GM23338 (cell line): ENCODE measurements around the gene PNPLA2. TPM values are rescaled to one million over a fixed set of nuclear protein-coding genes. Genes with fewer than 3 reads are reported as not detected.

Experiments used
- ATAC-seq: fragments of 200-7000 bp; cut with Tn5 transposase; 3 replicates; pipeline ENCODE4 v1.9.1; 2020
- DNase-seq: peaks from one replicate; pipeline ENCODE4 v3.0.0-alpha.2; 2015; ENCODE audit warnings: low spot score
- H2AFZ ChIP-seq: fragments of 200-600 bp; sonication (generic); 2 replicates; pipeline ENCODE4 v1.8.0; 2016; ENCODE audit warnings: antibody characterized with exemption, mild to moderate bottlenecking, moderate library complexity
- H3F3A ChIP-seq: fragments of 200-600 bp; sonication (generic); replicated peaks from 2 replicates; pipeline ENCODE4 v1.8.0; 2017; ENCODE audit warnings: antibody characterized with exemption, mixed run types, low read depth
- H3K27ac ChIP-seq: fragments of 200-600 bp; sonication (generic); 2 replicates; pipeline ENCODE4 v1.6.1; 2016; ENCODE audit warnings: low read depth
- H3K27me3 ChIP-seq: fragments of 200-600 bp; sonication (generic); 2 replicates; pipeline ENCODE4 v1.8.0; 2016; ENCODE audit warnings: mild to moderate bottlenecking, mixed run types, moderate library complexity; ENCODE audit not compliant: insufficient read depth
- H3K36me3 ChIP-seq: fragments of 200-600 bp; sonication (generic); 2 replicates; pipeline ENCODE4 v1.8.0; 2016; ENCODE audit warnings: mild to moderate bottlenecking; ENCODE audit not compliant: insufficient read depth
- H3K4me1 ChIP-seq: fragments of 200-600 bp; sonication (generic); 2 replicates; pipeline ENCODE4 v1.8.0; 2016; ENCODE audit warnings: mild to moderate bottlenecking, moderate library complexity; ENCODE audit not compliant: insufficient read depth
- H3K4me2 ChIP-seq: fragments of 200-600 bp; sonication (generic); 2 replicates; pipeline ENCODE4 v1.7.1; 2017; ENCODE audit warnings: mixed run types
- H3K4me3 ChIP-seq: fragments of 200-600 bp; sonication (generic); 2 replicates; pipeline ENCODE4 v1.6.1; 2016; ENCODE audit warnings: mixed run types
- H3K79me2 ChIP-seq: fragments of 200-600 bp; sonication (generic); replicated peaks from 2 replicates; pipeline ENCODE4 v1.8.0; 2017; ENCODE audit warnings: mild to moderate bottlenecking; ENCODE audit not compliant: insufficient read depth
- H3K9me2 ChIP-seq: fragments of 200-600 bp; sonication (generic); 2 replicates; pipeline ENCODE4 v1.8.0; 2017; ENCODE audit not compliant: insufficient read depth
- H4K20me1 ChIP-seq: fragments of 200-600 bp; sonication (generic); replicated peaks from 2 replicates; pipeline ENCODE4 v1.8.0; 2017; ENCODE audit warnings: mild to moderate bottlenecking; ENCODE audit not compliant: insufficient read depth
- H3K27ac Mint-ChIP-seq: 2 replicates; pipeline ENCODE4 v1.8.0; 2020; ENCODE audit warnings: inconsistent platforms, mild to moderate bottlenecking, moderate library complexity, mixed read lengths
- H3K27me3 Mint-ChIP-seq: 3 replicates; pipeline ENCODE4 v1.8.0; 2022; ENCODE audit warnings: low read depth, mild to moderate bottlenecking, moderate library complexity, mixed read lengths, inconsistent platforms; ENCODE audit not compliant: insufficient read depth, poor library complexity
- H3K36me3 Mint-ChIP-seq: 3 replicates; pipeline ENCODE4 v1.8.0; 2021; ENCODE audit warnings: low read depth, mild to moderate bottlenecking, inconsistent platforms, moderate library complexity, mixed read lengths
- H3K4me1 Mint-ChIP-seq: 3 replicates; pipeline ENCODE4 v1.8.0; 2020; ENCODE audit warnings: mild to moderate bottlenecking, inconsistent platforms, mixed read lengths
- H3K4me3 Mint-ChIP-seq: 3 replicates; pipeline ENCODE4 v1.8.0; 2021; ENCODE audit warnings: moderate library complexity, mild to moderate bottlenecking, inconsistent platforms, mixed read lengths
- H3K9me3 Mint-ChIP-seq: 3 replicates; pipeline ENCODE4 v1.8.0; 2020; ENCODE audit warnings: moderate library complexity, mild to moderate bottlenecking, inconsistent platforms, mixed read lengths
- CTCF ChIP-seq, 2 experiments: fragments of 200-600 bp in 1 of 2; sonication (generic) in 1 of 2; conservative IDR thresholded peaks; 2 replicates each; pipeline versions ENCODE4 v1.5.1 to v1.6.1; 2016 to 2017; ENCODE audit warnings: antibody characterized with exemption in 2 of 2, low read depth in 2 of 2, mild to moderate bottlenecking in 2 of 2, moderate library complexity in 1 of 2
- EZH2 ChIP-seq: fragments of 200-600 bp; sonication (generic); IDR thresholded peaks from one replicate; pipeline ENCODE4 v1.8.0; 2017; ENCODE audit warnings: antibody characterized with exemption, mild to moderate bottlenecking, low read depth; ENCODE audit not compliant: unreplicated experiment
- EZH2phosphoT487 ChIP-seq: fragments of 200-600 bp; sonication (generic); IDR thresholded peaks from one replicate; pipeline ENCODE4 v1.8.1; 2018; ENCODE audit warnings: antibody characterized with exemption; ENCODE audit not compliant: unreplicated experiment
- POLR2AphosphoS5 ChIP-seq: IDR thresholded peaks from 2 replicates; pipeline ENCODE4 v1.6.1; 2016; ENCODE audit warnings: antibody characterized with exemption, low read depth
- STAT1 ChIP-seq: IDR thresholded peaks from one replicate; pipeline ENCODE4 v1.6.1; 2016; ENCODE audit warnings: antibody characterized with exemption; ENCODE audit not compliant: unreplicated experiment
- ZNF114 ChIP-seq: fragments of 250-450 bp; sonication (Bioruptor Pico); IDR thresholded peaks from 2 replicates; pipeline ENCODE4 v1.5.0; 2020; ENCODE audit warnings: mild to moderate bottlenecking, moderate library complexity
- ZNF462 ChIP-seq: fragments of 250-450 bp; sonication (Bioruptor Pico); IDR thresholded peaks from 2 replicates; pipeline ENCODE4 v1.5.0; 2020; ENCODE audit warnings: mild to moderate bottlenecking, moderate library complexity
- polyA plus RNA-seq: library from polyadenylated mRNA; unstranded; fragments of >200 nt; fragmentation: Nextera tagmentation; extraction: Ambion mirVana; gene quantifications from 2 replicates; pipeline ENCODE4 v1.2.1, GENCODE V29; 2016
- total RNA-seq: library from RNA; depleted of rRNA; stranded (reverse); fragments of >200 nt; shearing (Covaris generic); gene quantifications from 2 replicates; pipeline ENCODE4 v1.2.3, GENCODE V29; 2014

The PNPLA2 gene
- total and polyA plus RNA-seq, 2 experiments from 2014 or later = 31.1 to 45.6 TPM

GRCh38 chr11:798093-798713 is 20.5 kb upstream of the PNPLA2 start, which contains the start of gene SLC25A22:
TSS of gene SLC25A22 (minus strand) at chr11:798281. CDS start at chr11:795006, 3,275 bp downstream.
- H3K9me3 Mint-ChIP-seq = no peaks in the 10 kb centered on the region
- H3K27ac Mint-ChIP-seq = no peak within 1 kb of the TSS

GRCh38 chr11:799641-800316 is 18.9 kb upstream of the PNPLA2 start:
- H3K27me3 ChIP-seq = no peaks in the 10 kb centered on the region
- no peaks in the 10 kb centered on the region for H3K36me3 ChIP-seq
- no peaks in the 10 kb centered on the region; the same call in 1 of the 2 replicates for H3K79me2 ChIP-seq
- no peak overlapping the region for H3K4me3 ChIP-seq
- no peaks in the 10 kb centered on the region for H3K9me2 ChIP-seq
- H3K36me3 Mint-ChIP-seq = peaks cover 2% of the 10 kb centered on the region; the same call in 1 of the 3 replicates
- peaks cover 15% of the 10 kb centered on the region; the same call in 1 of the 2 replicates for H3K4me1 ChIP-seq
- no peak for ATAC-seq
- no peak overlapping the region for H3K27ac Mint-ChIP-seq
- no peak overlapping the region for H3K4me3 Mint-ChIP-seq
- peaks cover 14% of the 10 kb centered on the region; the same call in 1 of the 2 replicates for H3F3A ChIP-seq
- no peak overlapping the region for H3K27ac ChIP-seq
- DNase-seq = no peak
- no peak overlapping the region for H2AFZ ChIP-seq
- H4K20me1 ChIP-seq = no peaks in the 10 kb centered on the region
- no peaks in the 10 kb centered on the region for H3K9me3 Mint-ChIP-seq
- H3K4me2 ChIP-seq = no peak overlapping the region
- H3K27me3 Mint-ChIP-seq = peaks cover 11% of the 10 kb centered on the region
- peaks cover 14% of the 10 kb centered on the region; the same call in 2 of the 3 replicates for H3K4me1 Mint-ChIP-seq
- no peak for TF ChIP-seq ZNF462 (CRISPR knock-in tag)
- TF ChIP-seq EZH2phosphoT487 = no peak
- no peak for TF ChIP-seq ZNF114 (CRISPR knock-in tag)
- no peak for TF ChIP-seq STAT1
- TF ChIP-seq EZH2 = no peak

More at GRCh38 chr11:798093-798713, 20.5 kb upstream of the PNPLA2 start, which contains the start of gene SLC25A22:
- peak within 1 kb of the TSS; percentile 81 for H3K4me3 Mint-ChIP-seq
- peaks cover 6% of the 10 kb centered on the region; the same call in 1 of the 3 replicates for H3K36me3 Mint-ChIP-seq
- H3K27me3 Mint-ChIP-seq = peaks cover 5% of the 10 kb centered on the region
- Histone ChIP-seq H3K79me2 (no peaks in the 10 kb centered on the region; the same call in 1 of the 2 replicates), H3K27ac (peak within 1 kb of the TSS; percentile 69; the same call in 1 of the 2 replicates), H3K36me3 (no peaks in the 10 kb centered on the region), H3K9me2 (no peaks in the 10 kb centered on the region), H3K4me1 (peaks cover 8% of the 10 kb centered on the region; the same call in 1 of the 2 replicates), H2AFZ (peak within 1 kb of the TSS; percentile 52; the same call in 1 of the 2 replicates), H3K27me3 (no peaks in the 10 kb centered on the region), H3K4me3 (peak within 1 kb of the TSS; percentile 86), H4K20me1 (no peaks in the 10 kb centered on the region), H3F3A (peaks cover 14% of the 10 kb centered on the region), H3K4me2 (peak within 1 kb of the TSS; percentile 95)
- DNase-seq (peak; percentile 90), ATAC-seq (peak; percentile 61)
- peaks cover 16% of the 10 kb centered on the region; the same call in 2 of the 3 replicates for H3K4me1 Mint-ChIP-seq
- TF ChIP-seq ZNF114 (CRISPR knock-in tag) (no peak), POLR2AphosphoS5 (peak; percentile 30; the same call in 1 of the 2 replicates), CTCF (conservative IDR thresholded peaks at IDR 0.05; ENCODE audit: low read depth in 2 of 2) (peak; percentile 61 to 73), STAT1 (no peak)
